IPS DF 19.7 (cell line): Measurements from ENCODE around the gene DPM3.

ENCODE experiments used
- DNase-seq: peaks from one replicate; pipeline ENCODE4 v3.0.0-alpha.2; 2013; ENCODE audit warnings: low read depth, low spot score

DPM3 gene

GRCh38 chr1:155093911-155094621, 46.3 kb downstream of the DPM3 start:
- DNase-seq, result no peak

GRCh38 chr1:155092641-155093040, 47.7 kb downstream of the DPM3 start:
- DNase-seq, result no peak

GRCh38 chr1:155092131-155092530, 48.2 kb downstream of the DPM3 start:
- no peak for DNase-seq

GRCh38 chr1:155091071-155092051, 49.0 kb downstream of the DPM3 start:
- no peak for DNase-seq
